ENCODE data around the gene CANX.
"Not testable (repeated sequence)": the region's sequence is repeated elsewhere in the genome, so short reads cannot be mapped to it uniquely, and the experiment has no call there.

The CANX gene

DNA sequence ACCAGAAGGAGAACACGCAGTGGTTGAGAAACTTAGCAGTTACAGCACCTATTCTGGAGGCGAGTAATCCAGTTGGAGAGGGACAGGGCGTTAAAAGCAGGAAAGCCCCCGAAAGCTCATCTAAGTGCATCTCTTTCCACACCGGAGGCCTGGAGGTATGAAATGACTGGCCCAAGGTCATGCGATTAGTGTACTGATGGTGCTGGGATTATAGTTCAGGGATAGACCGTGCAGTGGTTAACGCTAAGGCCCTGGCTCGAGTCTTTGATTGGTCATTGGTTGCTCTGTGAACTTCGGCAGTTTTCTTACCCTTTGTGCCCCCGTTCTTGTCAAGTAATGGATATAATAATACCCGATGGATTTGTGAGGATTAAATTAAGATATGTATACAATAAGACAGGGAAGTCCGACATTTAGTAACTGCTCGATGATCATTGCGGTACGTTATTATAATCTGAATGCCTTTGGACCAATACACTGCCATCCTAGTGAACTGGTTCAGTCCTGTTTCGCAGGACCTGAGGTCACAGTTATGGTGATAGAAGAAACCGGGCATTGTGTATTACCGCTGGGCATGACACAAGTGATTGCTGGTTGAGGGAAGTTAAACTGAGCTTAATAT lies 960 bp downstream of the CANX start:
- DNase-seq (ENCODE audit: low read depth in 2 of 2): no peak

DNA sequence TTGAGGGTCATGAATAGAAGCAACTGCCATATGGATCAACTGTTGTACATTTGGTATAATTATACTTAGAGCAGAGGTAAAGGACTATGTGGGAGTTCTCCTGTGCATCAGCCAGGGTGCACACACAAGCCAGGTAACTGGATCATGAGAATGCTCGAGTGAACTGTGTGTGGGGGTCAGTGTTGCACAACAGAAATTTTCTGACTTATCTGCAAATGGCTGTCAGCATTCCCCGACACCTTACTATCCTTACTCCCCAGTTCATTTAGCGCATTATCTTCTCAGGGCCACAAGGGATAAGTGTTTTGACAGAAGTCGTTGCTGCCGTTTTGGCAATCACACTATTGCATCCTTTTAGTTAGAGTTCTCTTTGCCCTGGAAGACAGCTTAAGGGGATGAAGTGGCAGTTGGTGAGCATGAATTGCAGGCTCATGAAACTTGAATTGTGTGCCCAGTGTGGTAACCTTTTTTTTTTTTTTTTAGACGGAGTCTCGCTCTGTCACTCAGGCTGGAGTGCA lies 1.7 kb downstream of the CANX start:
- DNase-seq (ENCODE audit: low read depth in 2 of 2): no peak

DNA sequence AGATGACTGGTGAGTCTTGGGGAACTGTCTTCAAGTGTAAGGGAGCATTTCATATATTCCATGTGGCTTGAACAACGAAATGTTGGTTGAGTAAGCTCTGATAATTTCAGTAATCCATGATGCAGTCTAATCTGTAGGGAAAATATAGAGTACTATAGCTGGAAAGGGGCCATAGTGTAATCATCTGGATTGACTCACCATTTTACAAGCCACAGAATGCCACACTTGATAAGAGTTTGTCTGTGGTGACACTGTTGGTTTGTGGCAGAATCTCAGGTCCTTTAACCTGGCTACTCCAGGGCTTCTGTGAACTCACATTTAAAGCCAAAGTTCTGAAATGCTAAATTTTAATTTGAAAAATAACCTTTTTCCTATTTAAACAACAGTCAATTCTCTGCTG lies 17.5 kb downstream of the CANX start:
- no peak for DNase-seq (ENCODE audit: low read depth in 2 of 2)

DNA sequence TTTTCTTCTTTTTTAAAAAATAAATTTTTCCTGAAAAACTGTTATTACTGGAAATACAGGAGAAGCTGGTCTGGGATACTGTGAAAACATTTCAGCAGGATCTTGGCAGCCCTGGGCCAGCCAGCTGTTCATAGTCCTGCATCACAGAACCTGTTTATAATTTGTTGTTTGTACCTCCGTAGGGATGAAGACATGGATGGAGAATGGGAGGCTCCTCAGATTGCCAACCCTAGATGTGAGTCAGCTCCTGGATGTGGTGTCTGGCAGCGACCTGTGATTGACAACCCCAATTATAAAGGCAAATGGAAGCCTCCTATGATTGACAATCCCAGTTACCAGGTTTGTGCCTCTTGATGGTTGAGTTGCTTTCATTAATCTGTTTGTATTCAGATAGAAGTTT lies 21.5 kb downstream of the CANX start:
- DNase-seq (ENCODE audit: low read depth in 2 of 2): no peak

DNA sequence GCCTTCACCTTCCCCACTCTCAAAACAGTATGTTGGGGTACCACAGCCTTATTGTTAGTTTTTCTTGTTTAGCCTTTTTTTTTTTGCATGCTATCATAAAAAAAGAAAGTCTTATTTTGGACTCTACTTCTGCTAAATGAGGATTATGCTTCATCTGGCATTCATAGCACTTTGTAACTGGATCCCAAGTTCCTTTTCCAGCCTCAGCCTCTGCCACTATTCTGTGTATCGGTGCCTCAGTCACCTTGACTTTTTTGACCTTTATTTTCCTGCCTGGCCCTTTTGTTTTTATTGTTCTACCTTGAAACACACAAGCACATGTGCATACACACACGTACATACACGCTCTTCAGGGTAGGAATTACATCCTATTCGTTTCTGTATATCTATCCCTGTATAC lies 25.4 kb downstream of the CANX start:
- no peak for DNase-seq (ENCODE audit: low read depth in 2 of 2)

DNA sequence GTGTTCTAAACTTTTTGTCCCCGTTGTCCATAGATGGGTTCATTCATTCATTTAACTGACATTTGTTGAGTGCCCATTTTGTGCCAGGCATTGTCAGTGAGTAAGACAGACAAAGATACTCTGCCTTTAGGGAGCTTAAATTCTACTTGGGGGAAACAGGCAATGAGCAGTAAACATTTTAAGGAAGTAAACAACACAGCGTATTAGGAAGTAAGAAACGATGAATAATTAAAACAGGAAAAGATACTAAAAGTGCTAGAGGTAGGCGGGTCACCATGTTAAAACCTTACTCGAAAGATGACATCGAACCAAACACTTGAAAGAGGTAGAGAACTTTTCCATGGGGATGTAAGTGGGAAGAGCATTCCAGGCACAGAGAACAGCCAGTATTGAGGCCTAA lies 28.3 kb downstream of the CANX start:
- DNase-seq (ENCODE audit: low read depth in 2 of 2): no peak

DNA sequence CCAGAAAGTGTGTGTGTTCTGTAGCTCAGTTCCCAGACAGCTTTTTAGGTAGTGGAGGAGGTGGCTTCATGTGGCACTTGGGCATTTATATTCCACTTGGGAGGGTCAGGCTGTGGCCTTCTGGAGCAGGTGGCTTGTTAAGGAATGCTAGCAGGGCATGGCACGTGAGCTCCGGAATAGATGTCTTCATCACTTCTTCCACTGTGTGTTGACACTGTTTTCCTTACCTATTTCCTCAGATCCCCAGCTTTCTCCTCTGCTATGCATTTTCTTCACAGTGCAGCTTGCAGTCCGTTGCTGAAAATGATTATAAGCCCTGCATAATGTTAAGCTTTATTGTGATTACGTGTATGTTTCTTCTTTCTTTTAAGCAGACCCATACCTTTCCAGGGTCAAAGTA lies 30.5 kb downstream of the CANX start:
- DNase-seq (ENCODE audit: low read depth in 2 of 2): no peak

DNA sequence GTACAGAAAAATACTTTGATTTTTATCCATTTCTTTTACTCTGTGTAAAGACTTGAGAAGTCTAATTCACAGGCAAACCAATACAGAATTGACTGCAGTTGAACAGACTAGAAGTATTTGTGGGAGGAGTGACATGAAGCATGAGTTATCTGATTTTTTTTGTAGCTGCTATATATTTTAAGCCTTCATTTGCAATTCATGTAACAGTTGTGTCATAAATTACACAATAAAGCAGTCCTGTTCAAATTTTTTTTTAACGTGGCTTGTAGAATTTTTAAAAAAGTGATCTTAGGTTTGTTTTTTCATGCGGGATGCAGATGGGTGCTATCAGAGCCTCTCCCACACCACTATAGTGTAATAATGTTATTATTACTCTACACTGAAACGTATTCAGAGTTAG lies 31.0 kb downstream of the CANX start:
- DNase-seq (ENCODE audit: low read depth in 2 of 2): no peak

DNA sequence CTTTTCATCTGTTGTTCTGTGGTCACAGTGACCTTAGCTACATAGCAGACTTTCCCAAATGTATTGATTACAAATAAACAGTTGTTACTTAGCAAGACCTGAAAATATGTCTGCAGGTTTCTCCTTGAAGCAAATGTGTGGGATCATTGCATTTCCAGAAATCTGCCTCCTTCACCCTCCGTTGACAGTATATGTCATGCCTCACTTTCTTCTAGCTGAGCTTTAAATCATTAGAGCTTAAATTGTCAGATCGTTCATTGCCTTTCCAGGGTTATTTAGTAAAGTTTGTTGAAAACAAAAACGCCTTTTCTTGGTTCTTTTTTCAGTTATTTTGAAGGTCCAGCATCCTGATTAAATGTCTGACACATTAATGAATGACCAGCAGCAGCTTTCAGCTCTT lies 31.6 kb downstream of the CANX start:
- no peak for DNase-seq (ENCODE audit: low read depth in 2 of 2)

DNA sequence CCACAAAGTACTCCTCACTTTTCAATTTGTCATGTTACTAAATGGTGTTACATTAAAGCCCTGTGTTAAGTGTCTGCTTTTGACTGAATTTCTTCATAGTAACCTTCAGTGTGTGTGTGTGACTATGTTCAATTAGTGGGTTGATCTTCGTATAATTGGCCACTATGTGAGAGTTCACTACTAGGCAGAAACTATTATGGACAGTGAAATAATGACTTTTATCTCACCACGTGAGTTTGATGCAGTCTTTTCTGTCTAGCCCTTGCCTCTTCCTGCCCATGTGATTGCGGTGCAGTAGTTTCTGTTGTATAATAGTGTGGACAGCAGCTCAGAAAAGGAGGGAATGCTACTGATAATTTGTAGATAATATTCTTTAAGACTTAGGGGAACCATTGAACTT lies 32.1 kb downstream of the CANX start:
- DNase-seq (ENCODE audit: low read depth in 2 of 2): no peak

DNA sequence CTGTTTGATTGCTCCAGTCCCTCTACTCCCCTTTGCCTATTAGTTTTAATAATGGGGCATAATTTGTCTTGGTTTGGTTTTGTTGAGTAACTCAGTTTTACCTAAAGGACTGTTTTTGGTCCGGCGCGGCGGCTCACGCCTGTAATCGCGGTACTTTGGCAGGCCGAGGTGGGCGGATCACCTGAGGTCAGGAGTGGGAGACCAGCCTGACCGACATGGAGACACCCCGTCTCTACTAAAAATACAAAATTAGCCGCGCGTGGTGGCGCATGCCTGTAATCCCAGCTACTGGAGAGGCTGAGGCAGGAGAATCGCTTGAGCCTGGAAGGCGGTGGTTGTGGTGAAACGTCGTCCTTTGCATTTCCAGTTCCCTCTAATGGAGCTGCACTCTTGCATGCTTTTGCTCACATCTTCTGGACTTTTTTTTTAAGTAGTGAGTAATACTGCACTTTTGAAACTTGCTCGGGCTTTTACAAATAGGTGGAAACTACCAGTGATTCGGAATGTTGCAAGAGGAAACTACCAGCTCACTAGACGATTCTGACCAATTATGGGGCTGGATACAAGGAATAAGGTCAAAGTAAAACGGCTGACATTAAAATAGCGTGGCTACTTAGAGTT lies 33.1 kb downstream of the CANX start:
- peak; percentile 3 for DNase-seq (ENCODE audit: low read depth in 2 of 2)

DNA sequence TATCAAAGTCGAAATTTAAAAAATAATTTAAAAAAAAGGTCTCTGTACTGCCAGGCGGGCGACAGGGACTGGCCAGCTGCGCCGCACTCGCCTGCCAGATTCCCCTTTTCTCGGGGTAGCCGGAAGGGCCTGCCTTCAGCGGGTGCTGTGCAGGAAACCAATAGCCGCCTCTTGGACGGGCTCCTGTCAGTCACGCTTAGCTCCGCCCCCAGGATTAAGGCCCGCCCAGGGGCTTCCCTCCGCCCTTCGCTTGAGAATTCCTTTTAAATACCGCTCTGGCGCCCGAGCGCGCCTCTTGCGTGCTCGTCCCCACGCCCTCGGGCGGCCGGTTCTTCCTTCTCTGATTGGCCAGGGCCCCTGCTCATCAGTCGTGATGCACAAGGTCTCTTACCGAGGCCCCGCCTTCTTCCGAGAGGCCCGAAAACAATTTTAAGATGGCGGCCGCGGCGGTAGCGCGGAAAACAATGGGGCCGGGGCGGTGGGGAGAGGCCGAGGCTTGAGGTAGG lies 33.7 kb downstream of the CANX start, which contains the start of gene MAML1:
MAML1 (plus strand) TSS at position 411 of the 506 bp plus-strand sequence. CDS start 291 bp downstream, outside the sequence.
- DNase-seq (ENCODE audit: low read depth in 2 of 2): peak; percentile 97

DNA sequence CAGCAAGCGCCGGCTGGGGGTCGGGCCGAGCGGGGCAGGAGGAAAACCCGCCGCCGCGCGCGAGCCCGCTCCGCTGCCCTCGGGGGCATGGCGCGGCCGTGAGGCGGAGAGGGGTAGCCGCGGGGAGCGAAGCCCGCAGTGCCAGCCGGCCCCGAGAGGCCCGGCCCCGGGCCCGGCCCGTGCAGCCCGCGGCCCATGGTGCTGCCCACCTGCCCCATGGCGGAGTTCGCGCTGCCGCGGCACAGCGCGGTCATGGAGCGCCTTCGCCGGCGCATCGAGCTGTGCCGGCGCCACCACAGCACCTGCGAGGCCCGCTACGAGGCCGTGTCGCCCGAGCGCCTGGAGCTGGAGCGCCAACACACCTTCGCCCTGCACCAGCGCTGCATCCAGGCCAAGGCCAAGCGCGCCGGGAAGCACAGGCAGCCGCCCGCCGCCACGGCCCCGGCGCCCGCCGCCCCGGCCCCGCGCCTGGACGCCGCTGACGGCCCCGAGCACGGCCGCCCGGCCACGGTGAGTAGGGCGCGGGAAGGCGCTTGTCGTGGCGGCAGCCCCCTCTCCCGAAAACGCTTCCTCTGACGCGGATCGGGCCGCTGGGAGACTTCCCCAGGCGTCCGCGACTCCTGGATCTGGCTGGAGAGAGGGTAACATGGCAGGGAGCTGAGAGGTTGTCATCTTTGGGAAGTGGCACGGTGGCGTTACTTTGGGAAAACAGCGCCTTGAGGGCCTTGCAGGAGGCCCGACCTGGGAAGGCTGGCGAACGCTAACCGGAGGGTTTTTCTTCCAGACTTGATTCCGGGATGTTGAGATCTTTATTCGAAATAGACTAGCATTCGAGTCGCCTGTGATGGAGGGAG lies 34.4 kb downstream of the CANX start:
- DNase-seq (ENCODE audit: low read depth in 2 of 2): peak; percentile 21 to 24

DNA sequence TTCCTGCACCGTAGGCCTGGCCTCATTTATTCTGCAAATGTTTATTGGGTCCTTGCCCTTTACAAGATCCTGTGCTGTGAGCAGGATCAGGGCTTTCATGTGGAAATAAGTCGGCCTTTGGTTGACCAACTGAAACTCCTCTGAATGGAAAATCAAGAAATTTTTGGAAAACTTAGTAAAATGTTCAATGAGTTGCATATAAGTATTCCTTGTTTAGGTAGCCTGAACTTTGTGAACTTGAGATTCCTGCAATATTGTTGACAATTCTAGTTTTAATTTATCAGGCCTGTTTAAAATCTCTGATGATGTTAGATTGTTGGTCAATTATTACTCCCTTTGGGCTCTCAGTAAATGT lies 35.0 kb downstream of the CANX start:
- DNase-seq (ENCODE audit: low read depth in 2 of 2): no peak

DNA sequence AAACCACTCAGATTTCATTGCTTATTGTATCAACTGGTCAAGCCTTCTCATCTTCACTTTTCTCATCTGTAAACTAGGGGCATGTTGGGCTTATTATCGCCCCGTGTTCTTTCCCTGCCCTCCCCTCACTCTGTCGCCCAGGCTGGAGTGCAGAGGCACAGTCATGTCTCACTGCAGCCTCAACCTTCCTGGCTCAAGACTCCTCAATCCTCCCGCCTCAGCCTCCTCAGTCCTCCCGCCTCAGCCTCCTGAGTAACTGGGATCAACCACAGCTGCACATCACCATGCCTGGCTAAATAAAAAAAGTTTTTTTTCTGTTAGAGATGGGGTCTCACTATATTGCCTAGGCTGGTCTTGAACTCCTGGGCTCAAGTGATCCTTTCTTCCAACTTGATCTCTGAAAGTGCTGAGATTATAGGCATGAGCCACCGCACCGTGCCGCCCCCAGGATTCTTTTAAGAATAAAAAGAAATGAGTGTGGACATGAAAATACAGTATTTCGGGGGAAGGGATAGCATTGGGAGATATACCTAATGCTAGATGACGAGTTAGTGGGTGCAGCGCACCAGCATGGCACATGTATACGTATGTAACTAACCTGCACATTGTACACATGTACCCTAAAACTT lies 35.9 kb downstream of the CANX start:
- no peak for DNase-seq (ENCODE audit: low read depth in 2 of 2)

DNA sequence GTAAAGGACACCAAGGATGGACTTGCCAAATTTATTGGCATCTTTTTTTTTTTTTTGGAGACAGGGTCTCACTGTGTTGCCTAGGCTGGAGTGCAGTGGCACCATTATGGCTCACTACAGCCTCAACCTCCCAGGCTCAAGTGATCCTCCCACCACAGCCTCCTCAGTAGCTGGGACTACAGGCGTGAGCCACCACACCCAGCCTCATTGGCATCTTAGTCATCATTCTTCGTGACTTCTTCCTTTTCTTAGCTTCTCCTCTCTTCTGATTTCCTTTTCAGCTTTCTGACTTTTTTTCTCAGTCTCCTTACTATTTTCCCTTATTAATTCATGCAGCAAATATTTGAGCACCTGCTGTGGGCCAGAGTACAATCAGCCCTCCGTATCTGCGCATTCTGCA lies 40.0 kb downstream of the CANX start:
- no peak for DNase-seq (ENCODE audit: low read depth in 2 of 2)

DNA sequence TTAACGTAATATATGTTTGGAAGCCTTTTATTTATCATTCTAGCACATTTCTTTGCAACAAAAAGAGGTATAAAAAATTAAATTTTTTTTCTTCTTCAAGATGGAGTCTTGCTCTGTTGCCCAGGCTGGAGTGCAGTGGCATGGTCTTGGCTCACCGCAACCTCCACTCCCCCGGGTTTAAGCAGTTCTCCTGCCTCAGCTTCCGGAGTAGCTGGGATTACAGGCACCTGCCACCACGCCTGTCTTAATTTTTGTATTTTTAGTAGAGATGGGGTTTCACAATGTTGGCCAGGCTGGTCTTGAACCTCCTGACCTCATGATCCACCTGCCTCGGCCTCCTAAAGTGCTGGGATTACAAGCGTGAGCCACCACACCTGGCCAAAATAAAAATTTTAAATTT lies 45.3 kb downstream of the CANX start:
- not testable (repeated sequence) for DNase-seq (ENCODE audit: low read depth in 2 of 2)

DNA sequence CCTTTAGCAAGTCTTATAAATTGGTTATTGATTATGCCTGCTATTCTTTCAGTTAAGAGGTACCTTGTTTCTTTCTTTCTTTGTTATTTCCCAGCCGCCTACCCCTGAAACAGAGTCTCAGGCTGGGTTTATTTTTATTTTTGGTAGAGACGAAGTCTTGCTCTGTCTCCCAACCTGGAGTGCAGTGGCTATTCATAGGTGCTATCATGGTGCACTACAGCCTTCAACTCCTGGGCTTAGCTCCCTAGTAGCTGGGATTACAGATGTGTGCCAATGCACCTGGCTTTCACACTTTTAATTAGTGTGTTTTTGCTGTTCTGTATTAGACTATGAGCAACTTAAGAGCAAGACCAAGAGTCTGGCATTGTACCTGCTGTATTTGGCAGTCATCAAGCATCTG lies 48.1 kb downstream of the CANX start:
- no peak for DNase-seq (ENCODE audit: low read depth in 2 of 2)

DNA sequence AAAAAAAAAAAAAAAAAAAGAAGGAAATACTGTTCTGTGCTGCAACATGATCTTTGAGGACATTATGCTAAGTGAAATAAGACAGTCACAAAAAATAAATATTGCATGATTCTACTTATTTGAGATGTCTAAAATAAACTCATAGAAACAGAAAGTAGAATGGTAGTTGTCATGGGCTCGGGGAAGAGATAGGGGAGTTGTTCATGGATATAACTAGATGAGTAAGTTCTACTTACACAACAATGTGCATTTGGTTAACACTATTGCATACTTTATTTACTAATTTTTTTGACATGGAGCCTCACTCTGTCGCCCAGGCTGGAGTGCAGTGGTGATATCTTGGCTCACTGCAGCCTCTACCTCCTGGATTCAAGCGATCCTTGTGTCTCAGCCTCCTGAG lies 49.0 kb downstream of the CANX start:
- DNase-seq (ENCODE audit: low read depth in 2 of 2): no peak

DNA sequence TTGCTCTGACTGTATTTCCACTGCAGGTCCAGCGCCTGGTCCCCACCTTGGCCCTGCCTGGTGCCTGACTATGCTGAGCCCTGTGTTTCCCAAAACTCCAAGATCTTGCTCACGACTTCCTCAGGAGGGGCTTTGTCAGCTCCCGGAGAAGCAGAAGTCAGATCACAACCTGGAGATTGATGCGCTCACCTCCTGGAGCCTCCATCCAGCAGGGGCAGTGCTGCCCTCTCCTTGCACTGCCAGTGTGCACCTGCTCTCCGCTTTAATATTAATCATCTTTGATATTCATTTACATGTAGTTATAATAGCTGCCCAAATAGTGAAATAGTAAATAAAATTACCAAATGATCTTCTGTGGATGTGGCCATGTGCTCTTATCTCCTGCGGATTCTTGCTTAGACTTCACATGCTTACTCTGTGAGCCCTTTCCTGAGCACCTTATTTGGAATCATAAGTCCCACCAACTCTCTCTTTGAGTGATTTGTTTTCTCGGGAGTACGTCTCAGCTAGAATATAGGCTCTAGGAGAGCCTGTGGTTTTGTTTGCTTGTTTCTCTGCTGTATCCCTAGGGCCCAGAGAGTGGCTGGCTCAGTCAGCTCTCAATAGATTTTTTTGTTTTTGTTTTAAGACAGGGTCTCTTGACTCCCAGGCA lies 51.2 kb downstream of the CANX start:
- no peak for DNase-seq (ENCODE audit: low read depth in 2 of 2)

DNA sequence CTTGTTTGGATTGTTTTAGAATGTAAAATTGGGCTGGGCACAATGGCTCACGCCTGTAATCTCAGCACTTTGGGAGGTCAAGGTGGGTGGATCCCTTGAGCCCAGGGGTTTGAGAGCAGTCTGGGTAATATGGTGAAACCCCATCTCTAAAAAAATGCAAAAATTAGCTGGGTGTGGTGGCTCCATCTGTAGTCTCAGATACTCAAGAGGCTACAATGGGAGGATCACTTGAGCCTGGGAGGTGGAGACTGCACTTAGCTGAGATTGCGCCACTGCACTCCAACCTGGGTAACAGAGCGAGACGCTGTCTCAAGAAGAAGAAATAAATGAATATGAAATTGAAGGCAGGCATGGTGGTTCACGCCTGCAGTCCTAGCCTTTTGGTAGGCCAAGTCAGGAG lies 55.2 kb downstream of the CANX start:
- DNase-seq (ENCODE audit: low read depth in 2 of 2): no peak

DNA sequence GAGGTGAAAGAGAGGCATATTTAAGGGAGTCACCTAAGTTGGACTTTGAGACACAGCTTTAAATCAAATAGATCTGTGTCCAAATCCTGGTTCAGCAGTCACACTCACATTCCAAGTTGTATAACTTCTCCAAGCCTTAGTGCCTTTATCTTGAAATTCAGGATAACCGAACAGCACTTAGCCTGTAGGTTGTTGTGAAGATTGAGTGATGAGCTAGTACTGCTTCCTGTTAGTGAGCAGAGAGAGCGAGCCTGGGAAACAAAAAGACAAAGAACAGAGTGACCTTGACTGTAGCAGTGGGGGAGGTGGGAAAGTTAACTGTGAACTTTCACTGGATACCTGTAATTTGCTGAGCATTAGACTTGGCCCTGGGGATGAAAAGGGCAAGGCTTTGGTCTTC lies 56.3 kb downstream of the CANX start:
- no peak for DNase-seq (ENCODE audit: low read depth in 2 of 2)

Data from stimulated activated CD4-positive, alpha-beta T cell treated with anti-CD3 and anti-CD28 coated beads, Interleukin-1b, Interleukin-23, amount 100 ng/mL, for 4 hours (primary cell).